HFF-Myc (cell line): Measurements from ENCODE around the gene ITGAX.

Experiments
- DNase-seq: peaks from one replicate; pipeline ENCODE4 v3.0.0-alpha.2; 2011; ENCODE audit warnings: low read depth; ENCODE audit errors: extremely low read depth
- H3K4me3 ChIP-seq: replicated peaks from 2 replicates; pipeline ENCODE4 v1.5.1; 2011; ENCODE audit warnings: low read depth, mild to moderate bottlenecking, control low read depth, low read length
- CTCF ChIP-seq: IDR thresholded peaks from 2 replicates; pipeline ENCODE4 v1.5.1; 2012; ENCODE audit warnings: mild to moderate bottlenecking, low read depth, low read length, control low read depth; ENCODE audit errors: missing control alignments

ITGAX gene

GRCh38 chr16:31401436-31401835 lies 46.5 kb downstream of the ITGAX start:
- no peak for DNase-seq
- no peak overlapping the region for H3K4me3 ChIP-seq
- TF ChIP-seq CTCF, result no peak

GRCh38 chr16:31402687-31403086 lies 47.7 kb downstream of the ITGAX start:
- no peak for DNase-seq
- H3K4me3 ChIP-seq, result no peak overlapping the region
- TF ChIP-seq CTCF, result no peak

- H3K4me3 ChIP-seq, result peak overlapping the region; percentile 19
- TF ChIP-seq CTCF, result no peak
- DNase-seq, result no peak
These were observed 48.8 kb downstream of the ITGAX start for GRCh38 chr16:31403590-31404352.

- no peak for DNase-seq
- no peak for TF ChIP-seq CTCF
- peak overlapping the region; percentile 19 for H3K4me3 ChIP-seq
These were observed 49.5 kb downstream of the ITGAX start for GRCh38 chr16:31404353-31405064.

GRCh38 chr16:31407406-31407805 lies 52.4 kb downstream of the ITGAX start:
- no peak for DNase-seq
- TF ChIP-seq CTCF, result no peak
- H3K4me3 ChIP-seq, result no peak overlapping the region

GRCh38 chr16:31409433-31409832 lies 54.5 kb downstream of the ITGAX start:
- no peak for TF ChIP-seq CTCF
- DNase-seq, result peak; percentile 24

More at GRCh38 chr16:31409433-31409832, 54.5 kb downstream of the ITGAX start:
- no peak overlapping the region for H3K4me3 ChIP-seq
